ENCODE data around the gene SLC39A11. TPM values are rescaled to one million over a fixed set of nuclear protein-coding genes. Genes with fewer than 3 reads are reported as not detected.

The SLC39A11 gene
- total RNA-seq, 1 experiment from 2014 or later = 18.9 TPM

DNA sequence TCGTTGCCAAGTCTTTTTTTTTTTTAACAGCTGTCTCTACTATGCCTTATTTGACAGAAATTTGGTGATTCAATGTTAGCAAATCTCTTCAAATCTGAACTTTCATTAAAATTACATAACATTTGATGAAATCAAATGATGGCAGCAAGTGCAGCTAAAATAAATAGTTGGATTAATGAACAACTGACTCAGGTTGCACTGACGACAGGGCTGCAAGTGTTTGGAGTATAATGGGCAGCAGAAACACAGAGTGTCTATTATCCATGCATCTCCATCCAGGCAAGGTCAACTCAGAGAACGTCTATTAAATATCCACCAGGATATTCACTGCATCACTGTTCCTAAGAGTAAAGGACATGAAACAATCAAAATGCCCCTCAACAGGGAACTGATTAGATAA, 109.8 kb downstream of the SLC39A11 start:
- CTCF ChIA-PET = interaction anchor here (2.4 kb wide), 1 partner anchor 174 kb away, joined by 11 read pairs; no protein-coding TSS in a partner anchor
- ATAC-seq (no peak), DNase-seq (ENCODE audit: low spot score) (no peak)
- TF ChIP-seq FOXP1 (CRISPR knock-in tag; IDR thresholded peaks at IDR 0.05; ENCODE audit: borderline replicate concordance) = no peak
- TF ChIP-seq, protein P1, sequence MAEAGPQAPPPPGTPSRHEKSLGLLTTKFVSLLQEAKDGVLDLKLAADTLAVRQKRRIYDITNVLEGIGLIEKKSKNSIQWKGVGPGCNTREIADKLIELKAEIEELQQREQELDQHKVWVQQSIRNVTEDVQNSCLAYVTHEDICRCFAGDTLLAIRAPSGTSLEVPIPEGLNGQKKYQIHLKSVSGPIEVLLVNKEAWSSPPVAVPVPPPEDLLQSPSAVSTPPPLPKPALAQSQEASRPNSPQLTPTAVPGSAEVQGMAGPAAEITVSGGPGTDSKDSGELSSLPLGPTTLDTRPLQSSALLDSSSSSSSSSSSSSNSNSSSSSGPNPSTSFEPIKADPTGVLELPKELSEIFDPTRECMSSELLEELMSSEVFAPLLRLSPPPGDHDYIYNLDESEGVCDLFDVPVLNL (CRISPR knock-in tag; IDR thresholded peaks at IDR 0.05; ENCODE audit: borderline replicate concordance, low read depth) = no peak
- TF ChIP-seq ZBTB21 (CRISPR knock-in tag; IDR thresholded peaks at IDR 0.05; ENCODE audit: borderline replicate concordance) = no peak
- TF ChIP-seq, protein P2, sequence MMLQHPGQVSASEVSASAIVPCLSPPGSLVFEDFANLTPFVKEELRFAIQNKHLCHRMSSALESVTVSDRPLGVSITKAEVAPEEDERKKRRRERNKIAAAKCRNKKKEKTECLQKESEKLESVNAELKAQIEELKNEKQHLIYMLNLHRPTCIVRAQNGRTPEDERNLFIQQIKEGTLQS (CRISPR knock-in tag; conservative IDR thresholded peaks at IDR 0.05) = no peak
- no peak for TF ChIP-seq ZNF416 (CRISPR knock-in tag; IDR thresholded peaks at IDR 0.05)
- TF ChIP-seq ZNF263 (CRISPR knock-in tag; IDR thresholded peaks at IDR 0.05; ENCODE audit: low read depth) = no peak
- no peak for TF ChIP-seq IRF2 (CRISPR knock-in tag; IDR thresholded peaks at IDR 0.05; ENCODE audit: borderline replicate concordance, low read depth)
- POLR2A ChIA-PET = no interaction called here
- Mint-ChIP-seq H3K9me3 (no peaks in the 10 kb centered on the region), H3K27ac (no peak overlapping the region), H3K4me3 (no peak overlapping the region), H3K27me3 (ENCODE audit: low read depth) (no peaks in the 10 kb centered on the region), H3K4me1 (peaks cover 8% of the 10 kb centered on the region), H3K36me3 (no peaks in the 10 kb centered on the region)

DNA sequence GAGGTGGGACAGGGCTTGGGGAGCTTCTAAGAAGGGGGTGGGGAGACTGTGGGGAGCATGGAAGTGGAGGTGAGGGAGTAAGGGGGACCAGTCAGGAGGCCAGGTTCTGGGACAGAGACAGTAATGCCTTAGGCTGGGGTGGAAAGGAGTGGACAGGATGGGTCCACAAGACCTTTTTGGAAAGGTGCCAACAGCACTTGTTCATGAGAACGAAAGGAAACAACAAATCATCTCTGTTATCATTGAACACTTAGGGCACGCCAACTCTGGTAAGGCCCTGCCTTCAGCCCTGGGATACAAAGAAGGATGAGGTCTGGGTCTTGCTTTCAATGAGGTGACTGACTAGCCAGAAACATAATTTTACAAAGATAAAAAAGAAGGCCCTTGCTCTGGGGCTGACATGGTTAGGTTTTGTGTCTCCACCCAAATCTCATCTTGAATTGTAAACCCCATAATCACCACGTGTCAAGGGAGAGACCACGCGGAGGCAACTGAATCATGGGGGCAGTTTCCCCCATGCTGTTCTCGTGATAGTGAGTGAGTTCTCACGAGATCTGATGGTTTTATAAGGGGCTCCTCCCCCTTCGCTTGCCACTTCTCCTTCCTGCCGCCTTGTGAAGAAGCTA, 113.8 kb downstream of the SLC39A11 start:
- H3K9me3 Mint-ChIP-seq = peaks cover 8% of the 10 kb centered on the region
- H3K27me3 Mint-ChIP-seq (ENCODE audit: low read depth) = no peaks in the 10 kb centered on the region
- no peak overlapping the region for H3K4me3 Mint-ChIP-seq
- ChIA-PET POLR2A (no interaction called here), CTCF (interaction anchor here (1.3 to 1.9 kb wide), 3 partner anchors 27 to 251 kb away, joined by 3 to 6 read pairs (median 3); partner anchors contain the start of gene SSTR2)
- no peak overlapping the region for H3K27ac Mint-ChIP-seq
- TF ChIP-seq IRF2 (CRISPR knock-in tag; IDR thresholded peaks at IDR 0.05; ENCODE audit: borderline replicate concordance, low read depth) = no peak
- TF ChIP-seq, protein P3, sequence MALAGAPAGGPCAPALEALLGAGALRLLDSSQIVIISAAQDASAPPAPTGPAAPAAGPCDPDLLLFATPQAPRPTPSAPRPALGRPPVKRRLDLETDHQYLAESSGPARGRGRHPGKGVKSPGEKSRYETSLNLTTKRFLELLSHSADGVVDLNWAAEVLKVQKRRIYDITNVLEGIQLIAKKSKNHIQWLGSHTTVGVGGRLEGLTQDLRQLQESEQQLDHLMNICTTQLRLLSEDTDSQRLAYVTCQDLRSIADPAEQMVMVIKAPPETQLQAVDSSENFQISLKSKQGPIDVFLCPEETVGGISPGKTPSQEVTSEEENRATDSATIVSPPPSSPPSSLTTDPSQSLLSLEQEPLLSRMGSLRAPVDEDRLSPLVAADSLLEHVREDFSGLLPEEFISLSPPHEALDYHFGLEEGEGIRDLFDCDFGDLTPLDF (CRISPR knock-in tag; IDR thresholded peaks at IDR 0.05) = no peak
- TF ChIP-seq, protein P1 (CRISPR knock-in tag; IDR thresholded peaks at IDR 0.05; ENCODE audit: borderline replicate concordance, low read depth) = no peak
- TF ChIP-seq, protein P4, sequence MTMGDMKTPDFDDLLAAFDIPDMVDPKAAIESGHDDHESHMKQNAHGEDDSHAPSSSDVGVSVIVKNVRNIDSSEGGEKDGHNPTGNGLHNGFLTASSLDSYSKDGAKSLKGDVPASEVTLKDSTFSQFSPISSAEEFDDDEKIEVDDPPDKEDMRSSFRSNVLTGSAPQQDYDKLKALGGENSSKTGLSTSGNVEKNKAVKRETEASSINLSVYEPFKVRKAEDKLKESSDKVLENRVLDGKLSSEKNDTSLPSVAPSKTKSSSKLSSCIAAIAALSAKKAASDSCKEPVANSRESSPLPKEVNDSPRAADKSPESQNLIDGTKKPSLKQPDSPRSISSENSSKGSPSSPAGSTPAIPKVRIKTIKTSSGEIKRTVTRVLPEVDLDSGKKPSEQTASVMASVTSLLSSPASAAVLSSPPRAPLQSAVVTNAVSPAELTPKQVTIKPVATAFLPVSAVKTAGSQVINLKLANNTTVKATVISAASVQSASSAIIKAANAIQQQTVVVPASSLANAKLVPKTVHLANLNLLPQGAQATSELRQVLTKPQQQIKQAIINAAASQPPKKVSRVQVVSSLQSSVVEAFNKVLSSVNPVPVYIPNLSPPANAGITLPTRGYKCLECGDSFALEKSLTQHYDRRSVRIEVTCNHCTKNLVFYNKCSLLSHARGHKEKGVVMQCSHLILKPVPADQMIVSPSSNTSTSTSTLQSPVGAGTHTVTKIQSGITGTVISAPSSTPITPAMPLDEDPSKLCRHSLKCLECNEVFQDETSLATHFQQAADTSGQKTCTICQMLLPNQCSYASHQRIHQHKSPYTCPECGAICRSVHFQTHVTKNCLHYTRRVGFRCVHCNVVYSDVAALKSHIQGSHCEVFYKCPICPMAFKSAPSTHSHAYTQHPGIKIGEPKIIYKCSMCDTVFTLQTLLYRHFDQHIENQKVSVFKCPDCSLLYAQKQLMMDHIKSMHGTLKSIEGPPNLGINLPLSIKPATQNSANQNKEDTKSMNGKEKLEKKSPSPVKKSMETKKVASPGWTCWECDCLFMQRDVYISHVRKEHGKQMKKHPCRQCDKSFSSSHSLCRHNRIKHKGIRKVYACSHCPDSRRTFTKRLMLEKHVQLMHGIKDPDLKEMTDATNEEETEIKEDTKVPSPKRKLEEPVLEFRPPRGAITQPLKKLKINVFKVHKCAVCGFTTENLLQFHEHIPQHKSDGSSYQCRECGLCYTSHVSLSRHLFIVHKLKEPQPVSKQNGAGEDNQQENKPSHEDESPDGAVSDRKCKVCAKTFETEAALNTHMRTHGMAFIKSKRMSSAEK (CRISPR knock-in tag; IDR thresholded peaks at IDR 0.05; ENCODE audit: borderline replicate concordance) = no peak
- TF ChIP-seq, protein P5, sequence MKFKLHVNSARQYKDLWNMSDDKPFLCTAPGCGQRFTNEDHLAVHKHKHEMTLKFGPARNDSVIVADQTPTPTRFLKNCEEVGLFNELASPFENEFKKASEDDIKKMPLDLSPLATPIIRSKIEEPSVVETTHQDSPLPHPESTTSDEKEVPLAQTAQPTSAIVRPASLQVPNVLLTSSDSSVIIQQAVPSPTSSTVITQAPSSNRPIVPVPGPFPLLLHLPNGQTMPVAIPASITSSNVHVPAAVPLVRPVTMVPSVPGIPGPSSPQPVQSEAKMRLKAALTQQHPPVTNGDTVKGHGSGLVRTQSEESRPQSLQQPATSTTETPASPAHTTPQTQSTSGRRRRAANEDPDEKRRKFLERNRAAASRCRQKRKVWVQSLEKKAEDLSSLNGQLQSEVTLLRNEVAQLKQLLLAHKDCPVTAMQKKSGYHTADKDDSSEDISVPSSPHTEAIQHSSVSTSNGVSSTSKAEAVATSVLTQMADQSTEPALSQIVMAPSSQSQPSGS (CRISPR knock-in tag; IDR thresholded peaks at IDR 0.05; ENCODE audit: borderline replicate concordance, low read depth) = no peak
- TF ChIP-seq, protein P6, sequence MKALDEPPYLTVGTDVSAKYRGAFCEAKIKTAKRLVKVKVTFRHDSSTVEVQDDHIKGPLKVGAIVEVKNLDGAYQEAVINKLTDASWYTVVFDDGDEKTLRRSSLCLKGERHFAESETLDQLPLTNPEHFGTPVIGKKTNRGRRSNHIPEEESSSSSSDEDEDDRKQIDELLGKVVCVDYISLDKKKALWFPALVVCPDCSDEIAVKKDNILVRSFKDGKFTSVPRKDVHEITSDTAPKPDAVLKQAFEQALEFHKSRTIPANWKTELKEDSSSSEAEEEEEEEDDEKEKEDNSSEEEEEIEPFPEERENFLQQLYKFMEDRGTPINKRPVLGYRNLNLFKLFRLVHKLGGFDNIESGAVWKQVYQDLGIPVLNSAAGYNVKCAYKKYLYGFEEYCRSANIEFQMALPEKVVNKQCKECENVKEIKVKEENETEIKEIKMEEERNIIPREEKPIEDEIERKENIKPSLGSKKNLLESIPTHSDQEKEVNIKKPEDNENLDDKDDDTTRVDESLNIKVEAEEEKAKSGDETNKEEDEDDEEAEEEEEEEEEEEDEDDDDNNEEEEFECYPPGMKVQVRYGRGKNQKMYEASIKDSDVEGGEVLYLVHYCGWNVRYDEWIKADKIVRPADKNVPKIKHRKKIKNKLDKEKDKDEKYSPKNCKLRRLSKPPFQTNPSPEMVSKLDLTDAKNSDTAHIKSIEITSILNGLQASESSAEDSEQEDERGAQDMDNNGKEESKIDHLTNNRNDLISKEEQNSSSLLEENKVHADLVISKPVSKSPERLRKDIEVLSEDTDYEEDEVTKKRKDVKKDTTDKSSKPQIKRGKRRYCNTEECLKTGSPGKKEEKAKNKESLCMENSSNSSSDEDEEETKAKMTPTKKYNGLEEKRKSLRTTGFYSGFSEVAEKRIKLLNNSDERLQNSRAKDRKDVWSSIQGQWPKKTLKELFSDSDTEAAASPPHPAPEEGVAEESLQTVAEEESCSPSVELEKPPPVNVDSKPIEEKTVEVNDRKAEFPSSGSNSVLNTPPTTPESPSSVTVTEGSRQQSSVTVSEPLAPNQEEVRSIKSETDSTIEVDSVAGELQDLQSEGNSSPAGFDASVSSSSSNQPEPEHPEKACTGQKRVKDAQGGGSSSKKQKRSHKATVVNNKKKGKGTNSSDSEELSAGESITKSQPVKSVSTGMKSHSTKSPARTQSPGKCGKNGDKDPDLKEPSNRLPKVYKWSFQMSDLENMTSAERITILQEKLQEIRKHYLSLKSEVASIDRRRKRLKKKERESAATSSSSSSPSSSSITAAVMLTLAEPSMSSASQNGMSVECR (CRISPR knock-in tag; IDR thresholded peaks at IDR 0.05; ENCODE audit: borderline replicate concordance) = no peak
- TF ChIP-seq, protein P7, sequence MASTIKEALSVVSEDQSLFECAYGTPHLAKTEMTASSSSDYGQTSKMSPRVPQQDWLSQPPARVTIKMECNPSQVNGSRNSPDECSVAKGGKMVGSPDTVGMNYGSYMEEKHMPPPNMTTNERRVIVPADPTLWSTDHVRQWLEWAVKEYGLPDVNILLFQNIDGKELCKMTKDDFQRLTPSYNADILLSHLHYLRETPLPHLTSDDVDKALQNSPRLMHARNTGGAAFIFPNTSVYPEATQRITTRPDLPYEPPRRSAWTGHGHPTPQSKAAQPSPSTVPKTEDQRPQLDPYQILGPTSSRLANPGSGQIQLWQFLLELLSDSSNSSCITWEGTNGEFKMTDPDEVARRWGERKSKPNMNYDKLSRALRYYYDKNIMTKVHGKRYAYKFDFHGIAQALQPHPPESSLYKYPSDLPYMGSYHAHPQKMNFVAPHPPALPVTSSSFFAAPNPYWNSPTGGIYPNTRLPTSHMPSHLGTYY (CRISPR knock-in tag; IDR thresholded peaks at IDR 0.05) = no peak
- TF ChIP-seq, protein P8, sequence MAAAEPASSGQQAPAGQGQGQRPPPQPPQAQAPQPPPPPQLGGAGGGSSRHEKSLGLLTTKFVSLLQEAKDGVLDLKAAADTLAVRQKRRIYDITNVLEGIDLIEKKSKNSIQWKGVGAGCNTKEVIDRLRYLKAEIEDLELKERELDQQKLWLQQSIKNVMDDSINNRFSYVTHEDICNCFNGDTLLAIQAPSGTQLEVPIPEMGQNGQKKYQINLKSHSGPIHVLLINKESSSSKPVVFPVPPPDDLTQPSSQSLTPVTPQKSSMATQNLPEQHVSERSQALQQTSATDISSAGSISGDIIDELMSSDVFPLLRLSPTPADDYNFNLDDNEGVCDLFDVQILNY (CRISPR knock-in tag; IDR thresholded peaks at IDR 0.05) = no peak
- H3K36me3 Mint-ChIP-seq = peaks cover 2% of the 10 kb centered on the region; the same call in 1 of the 2 replicates
- ATAC-seq (no peak), DNase-seq (ENCODE audit: low spot score) (no peak)
- peaks cover 3% of the 10 kb centered on the region; the same call in 1 of the 2 replicates for H3K4me1 Mint-ChIP-seq
